GM23248 (cell line): ENCODE measurements around the gene ZNF445. TPM values are rescaled to one million over a fixed set of nuclear protein-coding genes. Genes with fewer than 3 reads are reported as not detected.

Experiments used
- DNase-seq: peaks from one replicate; pipeline ENCODE4 v3.0.0-alpha.2; 2015
- H2AFZ ChIP-seq: fragments of 200-600 bp; sonication (generic); 2 replicates; pipeline ENCODE4 v1.6.1; 2016; ENCODE audit warnings: antibody characterized with exemption
- H3F3A ChIP-seq: fragments of 200-600 bp; sonication (generic); 2 replicates; pipeline ENCODE4 v1.6.1; 2016; ENCODE audit warnings: mild to moderate bottlenecking, antibody characterized with exemption, mixed run types; ENCODE audit not compliant: insufficient read depth
- H3K27ac ChIP-seq: fragments of 200-600 bp; sonication (generic); 2 replicates; pipeline ENCODE4 v1.5.1; 2016; ENCODE audit warnings: mild to moderate bottlenecking
- H3K27me3 ChIP-seq: fragments of 200-600 bp; sonication (generic); replicated peaks from 2 replicates; pipeline ENCODE4 v1.6.1; 2016; ENCODE audit warnings: mild to moderate bottlenecking; ENCODE audit not compliant: insufficient read depth
- H3K36me3 ChIP-seq: fragments of 200-600 bp; sonication (generic); 2 replicates; pipeline ENCODE4 v1.6.1; 2016; ENCODE audit warnings: low read depth, mild to moderate bottlenecking
- H3K4me1 ChIP-seq: fragments of 200-600 bp; sonication (generic); 2 replicates; pipeline ENCODE4 v1.6.1; 2016; ENCODE audit warnings: mild to moderate bottlenecking; ENCODE audit not compliant: insufficient read depth
- H3K4me2 ChIP-seq: fragments of 200-600 bp; sonication (generic); one replicate; pipeline ENCODE4 v1.6.1; 2016; ENCODE audit warnings: mild to moderate bottlenecking; ENCODE audit not compliant: unreplicated experiment
- H3K4me3 ChIP-seq: fragments of 200-600 bp; sonication (generic); 2 replicates; pipeline ENCODE4 v1.5.1; 2016; ENCODE audit warnings: mild to moderate bottlenecking
- H3K79me2 ChIP-seq: fragments of 200-600 bp; sonication (generic); 2 replicates; pipeline ENCODE4 v1.6.1; 2016; ENCODE audit warnings: mild to moderate bottlenecking; ENCODE audit not compliant: insufficient read depth
- H3K9ac ChIP-seq: fragments of 200-600 bp; sonication (generic); 2 replicates; pipeline ENCODE4 v1.6.1; 2016; ENCODE audit warnings: mild to moderate bottlenecking
- H3K9me2 ChIP-seq: fragments of 200-600 bp; sonication (generic); 2 replicates; pipeline ENCODE4 v1.6.1; 2016; ENCODE audit warnings: mixed run types, mild to moderate bottlenecking, moderate library complexity; ENCODE audit not compliant: insufficient read depth
- H3K9me3 ChIP-seq: fragments of 200-600 bp; sonication (generic); one replicate; pipeline ENCODE4 v1.6.1; 2017; ENCODE audit warnings: low read depth
- H4K20me1 ChIP-seq: fragments of 200-600 bp; sonication (generic); 2 replicates; pipeline ENCODE4 v1.6.0; 2016; ENCODE audit not compliant: insufficient read depth
- EZH2 ChIP-seq: fragments of 200-600 bp; sonication (generic); IDR thresholded peaks from 2 replicates; pipeline ENCODE4 v1.6.1; 2018; ENCODE audit warnings: antibody characterized with exemption, mild to moderate bottlenecking; ENCODE audit not compliant: insufficient read depth, poor library complexity, severe bottlenecking
- EZH2phosphoT487 ChIP-seq: fragments of 200-600 bp; sonication (generic); IDR thresholded peaks from 2 replicates; pipeline ENCODE4 v1.6.1; 2018; ENCODE audit warnings: antibody characterized with exemption, moderate library complexity, mild to moderate bottlenecking, low read depth; ENCODE audit not compliant: insufficient read depth
- WGBS, 2 experiments: methylation state at CpG; one replicate each; pipeline ENCODE4 v1.1.6; 2015 to 2017; ENCODE audit warnings: low lambda C conversion rate in 2 of 2, low coverage in 1 of 2; ENCODE audit errors: missing lambda C conversion rate in 2 of 2; 5-methylcytosine and 5-hydroxymethylcytosine counted together
- in situ Hi-C: fragments of 300-500 bp; cut with MboI; formaldehyde crosslinking; loops from 2 replicates; pipeline ENCODE4 v1.15.0; 2020
- polyA plus RNA-seq: library from polyadenylated mRNA; unstranded; fragments of >200 nt; fragmentation: Nextera tagmentation; extraction: Ambion mirVana; gene quantifications from 2 replicates; pipeline ENCODE4 v1.2.1, GENCODE V29; 2016
- total RNA-seq: library from RNA; depleted of rRNA; stranded (reverse); fragments of >200 nt; shearing (Covaris generic); gene quantifications from 2 replicates; pipeline ENCODE4 v1.2.3, GENCODE V29; 2014; rRNA removed

The ZNF445 gene
- total and polyA plus RNA-seq, 2 experiments from 2014 or later = 2.2 to 5.9 TPM

DNA sequence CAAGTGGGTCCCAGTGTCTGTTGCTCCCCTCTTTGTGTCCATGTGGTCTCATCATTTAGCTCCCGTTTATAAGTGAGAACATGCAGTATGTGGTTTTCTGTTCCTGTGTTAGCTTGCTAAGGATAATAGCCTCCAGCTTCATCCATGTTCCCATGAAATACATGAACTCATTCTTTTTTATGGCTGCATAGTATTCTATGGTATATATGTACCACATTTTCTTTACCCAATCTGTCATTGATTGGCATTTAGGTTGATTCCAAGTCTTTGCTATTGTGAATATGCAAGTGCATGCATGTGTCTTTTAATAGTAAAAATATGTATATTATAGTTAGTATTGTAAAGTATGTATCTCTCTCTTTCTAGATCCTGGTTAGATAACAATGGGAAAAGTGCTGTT lies 85.0 kb downstream of the ZNF445 start:
- 94 to 100% methylated on average over 1 of the region's 1 CpG for WGBS, 2 experiments
- Histone ChIP-seq H4K20me1 (no peaks in the 10 kb centered on the region), H3K4me1 (no peaks in the 10 kb centered on the region), H3K36me3 (no peaks in the 10 kb centered on the region), H3K9me2 (no peaks in the 10 kb centered on the region), H2AFZ (no peak overlapping the region), H3K4me2 (no peak overlapping the region), H3K9ac (no peak overlapping the region), H3K27me3 (no peaks in the 10 kb centered on the region), H3F3A (no peaks in the 10 kb centered on the region), H3K27ac (no peak overlapping the region), H3K4me3 (no peak overlapping the region), H3K79me2 (no peaks in the 10 kb centered on the region), H3K9me3 (no peaks in the 10 kb centered on the region)
- DNase-seq = no peak
- in situ Hi-C loops = no loop called here
- TF ChIP-seq EZH2phosphoT487 = no peak
- no peak for TF ChIP-seq EZH2

DNA sequence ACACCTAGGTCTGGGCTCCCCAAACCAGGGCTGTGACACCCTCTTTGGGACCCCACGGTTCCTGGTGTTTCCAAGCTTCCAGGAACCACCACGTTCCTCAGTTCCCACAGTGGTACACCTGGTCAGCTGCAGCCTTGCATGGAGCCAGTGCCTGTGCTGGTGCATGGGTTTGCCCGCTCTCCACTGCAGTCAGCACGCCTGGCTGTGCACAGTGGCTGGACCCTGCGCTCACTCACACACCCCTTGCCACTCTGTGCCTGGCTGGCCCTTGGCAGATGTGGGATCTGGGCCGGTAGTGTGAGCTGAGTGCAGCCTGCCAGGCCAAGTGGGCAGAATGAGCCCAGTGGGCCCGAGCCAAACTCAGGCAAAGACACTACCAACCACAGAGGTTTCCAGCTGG lies 90.1 kb downstream of the ZNF445 start:
- H3F3A ChIP-seq = no peaks in the 10 kb centered on the region
- no peak overlapping the region for H2AFZ ChIP-seq
- H3K27ac ChIP-seq = no peak overlapping the region
- no peaks in the 10 kb centered on the region for H3K4me1 ChIP-seq
- H3K9me3 ChIP-seq = no peaks in the 10 kb centered on the region
- H3K9me2 ChIP-seq = no peaks in the 10 kb centered on the region
- H4K20me1 ChIP-seq = no peaks in the 10 kb centered on the region
- H3K36me3 ChIP-seq = no peaks in the 10 kb centered on the region
- no peak overlapping the region for H3K4me2 ChIP-seq
- H3K4me3 ChIP-seq = no peak overlapping the region
- DNase-seq = no peak
- H3K79me2 ChIP-seq = no peaks in the 10 kb centered on the region
- no peak overlapping the region for H3K9ac ChIP-seq
- in situ Hi-C loops = no loop called here
- no peaks in the 10 kb centered on the region for H3K27me3 ChIP-seq
- TF ChIP-seq EZH2phosphoT487 (no peak), EZH2 (no peak)
- WGBS, 2 experiments = 86 to 92% methylated on average over 7 of the region's 7 CpGs

Other genes with a start within 250 kb of the ZNF445 start
- not detected in 2 replicates for gene TOPAZ1, start 235.8 kb downstream of the ZNF445 start, total RNA-seq
- gene TOPAZ1, start 235.8 kb downstream of the ZNF445 start, polyA plus RNA-seq = not detected in 2 replicates
- gene TCAIM, start 138.9 kb downstream of the ZNF445 start, total RNA-seq = 14.3 and 16.3 TPM in 2 replicates
- 12.6 and 13.9 TPM in 2 replicates for gene TCAIM, start 138.9 kb downstream of the ZNF445 start, polyA plus RNA-seq
- 4.5 and 6.1 TPM in 2 replicates for gene ZKSCAN7, start 77.5 kb upstream of the ZNF445 start, total RNA-seq
- gene ZKSCAN7, start 77.5 kb upstream of the ZNF445 start, polyA plus RNA-seq = 2.9 and 3.1 TPM in 2 replicates
- 0.76 and 0.97 TPM in 2 replicates for gene ZNF660, start 107.3 kb upstream of the ZNF445 start, total RNA-seq
- 0.54 and 1.2 TPM in 2 replicates for gene ZNF660, start 107.3 kb upstream of the ZNF445 start, polyA plus RNA-seq
- gene ZNF197, start 147.4 kb upstream of the ZNF445 start, total RNA-seq = 10.1 and 10.6 TPM in 2 replicates
- 6.9 and 7.4 TPM in 2 replicates for gene ZNF197, start 147.4 kb upstream of the ZNF445 start, polyA plus RNA-seq
- gene ZNF35, start 171.1 kb upstream of the ZNF445 start, total RNA-seq = 7.3 and 21.8 TPM in 2 replicates
- gene ZNF35, start 171.1 kb upstream of the ZNF445 start, polyA plus RNA-seq = 4.3 and 5.1 TPM in 2 replicates
- gene ZNF502, start 235.0 kb upstream of the ZNF445 start, total RNA-seq = 3.8 and 4.3 TPM in 2 replicates
- 2.4 and 2.9 TPM in 2 replicates for gene ZNF502, start 235.0 kb upstream of the ZNF445 start, polyA plus RNA-seq